MM.1S (cell line): ENCODE data around the gene JPH3.

ENCODE experiments used
- DNase-seq: peaks from one replicate; pipeline ENCODE4 v3.0.0-alpha.2; 2015
- H2AFZ ChIP-seq: fragments of 300-600 bp; sonication (generic); 2 replicates; pipeline ENCODE4 v1.6.0; 2016; ENCODE audit warnings: antibody characterized with exemption, low read length
- H3F3A ChIP-seq: fragments of 300-600 bp; sonication (generic); 2 replicates; pipeline ENCODE4 v1.6.1; 2016; ENCODE audit warnings: mild to moderate bottlenecking, antibody characterized with exemption, low read length, moderate library complexity, mixed read lengths; ENCODE audit not compliant: insufficient read depth
- H3K27ac ChIP-seq: fragments of 300-600 bp; sonication (generic); 2 replicates; pipeline ENCODE4 v1.5.1; 2016; ENCODE audit warnings: mild to moderate bottlenecking, low read length
- H3K27me3 ChIP-seq: fragments of 300-600 bp; sonication (generic); replicated peaks from 2 replicates; pipeline ENCODE4 v1.6.0; 2016; ENCODE audit warnings: low read length; ENCODE audit not compliant: insufficient read depth
- H3K36me3 ChIP-seq: fragments of 300-600 bp; sonication (generic); replicated peaks from 2 replicates; pipeline ENCODE4 v1.6.1; 2016; ENCODE audit warnings: mild to moderate bottlenecking, low read length, mixed read lengths; ENCODE audit not compliant: insufficient read depth
- H3K4me1 ChIP-seq: fragments of 300-600 bp; sonication (generic); 2 replicates; pipeline ENCODE4 v1.6.1; 2016; ENCODE audit warnings: low read length, mixed read lengths
- H3K4me2 ChIP-seq: fragments of 300-600 bp; sonication (generic); 2 replicates; pipeline ENCODE4 v1.6.0; 2016; ENCODE audit warnings: low read depth, low read length
- H3K4me3 ChIP-seq: fragments of 300-600 bp; sonication (generic); 2 replicates; pipeline ENCODE4 v1.5.1; 2016; ENCODE audit warnings: low read length, mixed read lengths
- H3K79me2 ChIP-seq: fragments of 300-600 bp; sonication (generic); 2 replicates; pipeline ENCODE4 v1.6.1; 2016; ENCODE audit warnings: mixed run types, low read length, mixed read lengths
- H3K9ac ChIP-seq: fragments of 300-600 bp; sonication (generic); 2 replicates; pipeline ENCODE4 v1.6.1; 2016; ENCODE audit warnings: low read length, mixed read lengths
- H3K9me2 ChIP-seq: fragments of 300-600 bp; sonication (generic); replicated peaks from 2 replicates; pipeline ENCODE4 v1.6.1; 2016; ENCODE audit warnings: mild to moderate bottlenecking, low read length, mixed read lengths; ENCODE audit not compliant: insufficient read depth
- H3K9me3 ChIP-seq: fragments of 300-600 bp; sonication (generic); replicated peaks from 2 replicates; pipeline ENCODE4 v1.6.1; 2016; ENCODE audit warnings: mild to moderate bottlenecking, low read length, mixed read lengths; ENCODE audit not compliant: insufficient read depth
- H4K20me1 ChIP-seq: fragments of 300-600 bp; sonication (generic); 2 replicates; pipeline ENCODE4 v1.6.1; 2016; ENCODE audit warnings: mild to moderate bottlenecking, low read length, moderate library complexity, mixed read lengths; ENCODE audit not compliant: insufficient read depth
- CTCF ChIP-seq: fragments of 300-600 bp; sonication (generic); IDR thresholded peaks from 2 replicates; pipeline ENCODE4 v1.5.1; 2016; ENCODE audit warnings: antibody characterized with exemption, low read length, mixed read lengths
- EZH2 ChIP-seq: fragments of 300-600 bp; sonication (generic); optimal IDR thresholded peaks from 2 replicates; pipeline ENCODE3; 2017; ENCODE audit warnings: low read depth, mild to moderate bottlenecking, antibody characterized with exemption, low read length, mixed read lengths
- EZH2phosphoT487 ChIP-seq: fragments of 300-600 bp; sonication (generic); IDR thresholded peaks from 2 replicates; pipeline ENCODE4 v1.6.1; 2018; ENCODE audit warnings: antibody characterized with exemption, low read length

Gene JPH3

GRCh38 chr16:87707714-87708580 is 105.6 kb downstream of the JPH3 start:
- H3K4me1 ChIP-seq: no peaks in the 10 kb centered on the region
- H3K9me2 ChIP-seq: no peaks in the 10 kb centered on the region
- TF ChIP-seq CTCF (no peak), EZH2phosphoT487 (no peak), EZH2 (no peak)
- H3K36me3 ChIP-seq: no peaks in the 10 kb centered on the region
- H3K4me2 ChIP-seq: no peak overlapping the region
- H4K20me1 ChIP-seq: no peaks in the 10 kb centered on the region
- no peak overlapping the region for H2AFZ ChIP-seq
- H3K4me3 ChIP-seq: no peak overlapping the region
- DNase-seq: no peak
- no peaks in the 10 kb centered on the region for H3F3A ChIP-seq
- no peak overlapping the region for H3K27ac ChIP-seq
- no peaks in the 10 kb centered on the region for H3K9me3 ChIP-seq
- no peaks in the 10 kb centered on the region for H3K79me2 ChIP-seq
- H3K27me3 ChIP-seq: no peaks in the 10 kb centered on the region
- H3K9ac ChIP-seq: no peak overlapping the region

- Histone ChIP-seq H3F3A (no peaks in the 10 kb centered on the region), H3K9me3 (no peaks in the 10 kb centered on the region), H4K20me1 (no peaks in the 10 kb centered on the region), H3K9me2 (no peaks in the 10 kb centered on the region), H3K27ac (no peak overlapping the region), H3K4me2 (no peak overlapping the region), H3K4me1 (no peaks in the 10 kb centered on the region), H3K79me2 (no peaks in the 10 kb centered on the region), H3K9ac (no peak overlapping the region), H3K27me3 (no peaks in the 10 kb centered on the region), H2AFZ (no peak overlapping the region), H3K4me3 (no peak overlapping the region), H3K36me3 (no peaks in the 10 kb centered on the region)
- TF ChIP-seq CTCF (no peak), EZH2 (no peak), EZH2phosphoT487 (no peak)
- no peak for DNase-seq
Measured at GRCh38 chr16:87708881-87709638, 106.8 kb downstream of the JPH3 start.

GRCh38 chr16:87709677-87710076 is 107.4 kb downstream of the JPH3 start:
- Histone ChIP-seq H4K20me1 (no peaks in the 10 kb centered on the region), H3F3A (no peaks in the 10 kb centered on the region), H3K36me3 (no peaks in the 10 kb centered on the region), H3K79me2 (no peaks in the 10 kb centered on the region), H3K9me3 (no peaks in the 10 kb centered on the region), H3K27me3 (no peaks in the 10 kb centered on the region), H3K27ac (no peak overlapping the region), H2AFZ (no peak overlapping the region), H3K9ac (no peak overlapping the region), H3K4me2 (no peak overlapping the region), H3K9me2 (no peaks in the 10 kb centered on the region), H3K4me1 (no peaks in the 10 kb centered on the region), H3K4me3 (no peak overlapping the region)
- no peak for DNase-seq
- TF ChIP-seq EZH2phosphoT487: no peak
- no peak for TF ChIP-seq EZH2
- no peak for TF ChIP-seq CTCF
